Measurements from ENCODE around the gene PAQR4.

Gene PAQR4

GRCh38 chr16:3022684-3023414 is 53.7 kb downstream of the PAQR4 start:
- peak overlapping the region; percentile 99 for H3K4me3 ChIP-seq (ENCODE audit: low read length)
- peak overlapping the region; percentile 48 for H3K27ac ChIP-seq (ENCODE audit: low read length)
- peaks cover 4% of the 10 kb centered on the region for H3K27me3 ChIP-seq (ENCODE audit: control insufficient read depth, insufficient read depth, low read length)
- H3K9ac ChIP-seq (ENCODE audit: low read length) = peak overlapping the region; percentile 88
- no peaks in the 10 kb centered on the region for H3K9me3 ChIP-seq (ENCODE audit: control insufficient read depth, low read depth, low read length)
- peaks cover 23% of the 10 kb centered on the region for H3K36me3 ChIP-seq (ENCODE audit: control insufficient read depth, low read depth, low read length)
- peaks cover 20% of the 10 kb centered on the region for H3K4me1 ChIP-seq (ENCODE audit: control insufficient read depth, low read depth, low read length)
